ENCODE measurements around the gene CDH23.

CDH23 gene

GRCh38 chr10:71831646-71832552, 435.2 kb downstream of the CDH23 start:
- no peak for DNase-seq

GRCh38 chr10:71832967-71833366, 436.2 kb downstream of the CDH23 start:
- DNase-seq, result no peak

- no peak for DNase-seq
Measured at GRCh38 chr10:71833451-71834342, 437.0 kb downstream of the CDH23 start.

GRCh38 chr10:71834343-71834674, 437.6 kb downstream of the CDH23 start:
- DNase-seq, result no peak

GRCh38 chr10:71835671-71836595, 439.2 kb downstream of the CDH23 start:
- DNase-seq, result no peak

GRCh38 chr10:71836596-71836974, 439.9 kb downstream of the CDH23 start:
- no peak for DNase-seq

GRCh38 chr10:71837098-71837827, 440.5 kb downstream of the CDH23 start:
- no peak for DNase-seq

GRCh38 chr10:71838264-71839211, 441.8 kb downstream of the CDH23 start:
- no peak for DNase-seq

- no peak for DNase-seq
Measured at GRCh38 chr10:71840177-71840957, 443.6 kb downstream of the CDH23 start.

GRCh38 chr10:71840958-71841335, 444.2 kb downstream of the CDH23 start:
- DNase-seq, result no peak

- DNase-seq, result no peak
Measured at GRCh38 chr10:71842422-71842821, 445.7 kb downstream of the CDH23 start.

- DNase-seq, result no peak
Measured at GRCh38 chr10:71842856-71843686, 446.4 kb downstream of the CDH23 start.

GRCh38 chr10:71844084-71844483, 447.4 kb downstream of the CDH23 start:
- DNase-seq, result no peak

GRCh38 chr10:71844695-71845094, 448.0 kb downstream of the CDH23 start:
- DNase-seq, result no peak

GRCh38 chr10:71845410-71846405, 449.0 kb downstream of the CDH23 start:
- no peak for DNase-seq

- no peak for DNase-seq
Measured at GRCh38 chr10:71846816-71847215, 450.1 kb downstream of the CDH23 start.

GRCh38 chr10:71847418-71847817, 450.7 kb downstream of the CDH23 start:
- no peak for DNase-seq
